GM13976 (cell line): ENCODE results near the gene XRCC3.

Experiments used
- DNase-seq: peaks from one replicate; pipeline ENCODE4 v3.0.0; 2012; ENCODE audit warnings: low spot score
- CTCF ChIP-seq: IDR thresholded peaks from 2 replicates; pipeline ENCODE4 v1.5.1; 2012; ENCODE audit warnings: borderline replicate concordance, mild to moderate bottlenecking; ENCODE audit not compliant: insufficient read depth; ENCODE audit errors: extremely low read depth, missing control alignments, control extremely low read depth
- in situ Hi-C: fragments of 300-500 bp; cut with MboI; formaldehyde crosslinking; loops from one replicate; pipeline ENCODE4 v1.12.0; 2022; ENCODE audit warnings: low sequenced_read_pairs, mixed read lengths, inconsistent platforms; ENCODE audit not compliant: unreplicated experiment

Gene XRCC3

GRCh38 chr14:103698380-103699260 lies 16.6 kb downstream of the XRCC3 start:
- DNase-seq = no peak
- in situ Hi-C loops = no loop called here
- no peak for TF ChIP-seq CTCF

GRCh38 chr14:103697603-103698379 lies 17.5 kb downstream of the XRCC3 start:
- in situ Hi-C loops = no loop called here
- TF ChIP-seq CTCF = no peak
- no peak for DNase-seq

GRCh38 chr14:103697206-103697602 lies 18.0 kb downstream of the XRCC3 start:
- in situ Hi-C loops = no loop called here
- no peak for TF ChIP-seq CTCF
- no peak for DNase-seq

GRCh38 chr14:103696466-103697071 lies 18.7 kb downstream of the XRCC3 start:
- DNase-seq = no peak
- no peak for TF ChIP-seq CTCF
- in situ Hi-C loops = no loop called here

- in situ Hi-C loops = no loop called here
- DNase-seq = no peak
- no peak for TF ChIP-seq CTCF
Measured at GRCh38 chr14:103696070-103696402, 19.2 kb downstream of the XRCC3 start.

- no peak for DNase-seq
- in situ Hi-C loops = no loop called here
- TF ChIP-seq CTCF = no peak
Measured at GRCh38 chr14:103695296-103696069, 19.8 kb downstream of the XRCC3 start.
